Neutrophil (primary cell): ENCODE measurements around the gene LSR.

ENCODE experiments used
- H3K27ac ChIP-seq: fragments of 200-600 bp; sonication (generic); 2 replicates; pipeline ENCODE4 v1.5.1; 2016; ENCODE audit warnings: mild to moderate bottlenecking, moderate library complexity
- H3K27me3 ChIP-seq: fragments of 200-600 bp; sonication (generic); 2 replicates; pipeline ENCODE4 v1.6.0; 2016; ENCODE audit warnings: mild to moderate bottlenecking
- H3K36me3 ChIP-seq: fragments of 200-600 bp; sonication (generic); 2 replicates; pipeline ENCODE4 v1.5.1; 2017
- H3K4me1 ChIP-seq, 2 experiments: fragments of 200-600 bp in 1 of 2; sonication (generic) in 1 of 2; 1 replicate in 1 of 2; 2 replicates in 1 of 2; pipeline versions ENCODE4 v1.5.1 to v1.6.1; 2013 to 2016; ENCODE audit warnings: low read depth in 1 of 2, low read length in 1 of 2, mild to moderate bottlenecking in 1 of 2, moderate library complexity in 1 of 2; ENCODE audit not compliant: control insufficient read depth in 1 of 2, insufficient read depth in 1 of 2
- H3K4me3 ChIP-seq, 2 experiments: fragments of 200-600 bp in 1 of 2; sonication (generic) in 1 of 2; 1 replicate in 1 of 2; 2 replicates in 1 of 2; pipeline ENCODE4 v1.5.1; 2013 to 2016; ENCODE audit warnings: low read depth in 1 of 2, low read length in 1 of 2, mild to moderate bottlenecking in 1 of 2, moderate library complexity in 1 of 2
- H3K9me3 ChIP-seq: fragments of 200-600 bp; sonication (generic); 2 replicates; pipeline ENCODE4 v1.5.1; 2016
- CTCF ChIP-seq: fragments of 200-600 bp; sonication (generic); IDR thresholded peaks from 2 replicates; pipeline ENCODE4 v1.5.1; 2016; ENCODE audit warnings: antibody characterized with exemption

LSR gene

DNA sequence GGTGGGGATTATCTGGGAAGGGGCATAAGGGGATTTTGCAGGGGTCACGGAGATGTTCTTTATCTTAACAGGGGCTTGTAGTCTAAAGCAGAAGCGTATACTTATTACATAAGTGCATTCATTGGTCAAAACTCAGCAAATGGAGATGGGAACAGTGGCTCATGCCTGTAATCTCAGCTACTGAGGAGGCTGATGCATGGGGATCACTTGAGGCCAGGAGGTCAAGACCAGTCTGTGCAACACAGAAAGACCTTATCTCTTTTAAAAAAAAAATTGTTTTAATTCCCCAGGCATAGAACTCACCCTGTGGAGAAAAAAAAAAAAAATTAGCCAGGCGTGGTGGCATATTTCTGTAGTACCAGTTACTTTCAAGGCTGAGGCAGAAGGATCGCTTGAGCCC lies 39.2 kb upstream of the LSR start:
- H3K4me1 ChIP-seq: peaks cover 8 to 9% of the 10 kb centered on the region in 2 experiments
- no peaks in the 10 kb centered on the region for H3K9me3 ChIP-seq
- TF ChIP-seq CTCF: no peak

DNA sequence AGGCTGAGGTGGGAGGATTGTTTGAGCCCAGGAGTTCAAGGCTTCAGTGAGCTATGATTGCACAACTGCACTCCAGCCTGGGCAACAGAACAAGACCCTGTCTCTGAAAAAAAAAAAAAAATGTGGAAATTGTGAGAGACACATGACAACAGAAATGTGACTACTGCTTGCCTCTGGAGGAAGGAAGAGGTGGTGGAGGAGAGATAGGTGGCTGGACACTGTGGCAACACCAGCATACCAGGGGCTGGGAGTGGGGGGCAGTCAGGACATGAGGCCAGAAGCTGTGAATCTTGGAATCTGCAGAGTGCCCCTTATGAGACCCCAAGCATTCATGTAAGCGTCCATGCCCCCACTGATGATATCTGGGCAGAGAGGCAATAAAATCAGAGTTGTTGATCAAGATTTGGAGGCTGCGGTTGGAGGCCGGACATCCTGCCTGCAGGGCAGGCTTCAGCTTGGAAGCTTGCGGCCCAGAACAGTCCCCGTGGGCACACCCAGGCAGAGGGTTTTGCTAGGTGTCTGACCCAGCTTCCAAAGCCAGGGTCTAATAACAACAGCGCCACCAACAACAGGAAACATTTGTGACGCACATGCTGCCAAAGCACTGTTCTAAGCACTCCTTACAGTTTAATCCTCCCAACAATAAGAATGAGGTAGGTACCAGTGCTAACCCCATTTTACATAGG lies 37.1 kb upstream of the LSR start:
- no peak overlapping the region for H3K27ac ChIP-seq
- peaks cover 0 to 4% of the 10 kb centered on the region in 2 experiments for H3K4me1 ChIP-seq
- no peak for TF ChIP-seq CTCF
- H3K4me3 ChIP-seq: no peak overlapping the region
- H3K27me3 ChIP-seq: peaks cover 61% of the 10 kb centered on the region
- H3K9me3 ChIP-seq: no peaks in the 10 kb centered on the region
- no peaks in the 10 kb centered on the region for H3K36me3 ChIP-seq

More for the DNA sequence above, 39.2 kb upstream of the LSR start:
- H3K4me3 ChIP-seq: no peak overlapping the region
- no peak overlapping the region for H3K27ac ChIP-seq
- H3K27me3 ChIP-seq: peaks cover 58% of the 10 kb centered on the region
- no peaks in the 10 kb centered on the region for H3K36me3 ChIP-seq

DNA sequence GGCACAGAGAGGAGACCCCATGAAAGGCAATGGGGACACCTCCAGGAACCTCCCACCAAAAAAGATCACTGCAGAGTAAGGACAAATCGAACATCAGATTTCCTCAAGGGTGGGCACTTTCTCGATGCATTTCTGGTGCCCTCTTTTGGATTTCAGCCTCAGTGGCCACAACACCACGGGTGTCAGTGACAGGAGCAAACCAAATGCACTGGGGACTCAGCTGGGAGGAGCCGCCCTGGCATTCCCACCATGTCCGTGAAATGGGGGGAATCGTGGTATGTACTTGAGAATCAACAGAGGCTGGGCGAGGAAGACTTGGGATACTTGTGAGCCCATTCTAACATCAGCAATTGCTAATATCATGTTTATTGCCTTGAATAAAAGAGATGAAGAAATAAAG lies 36.6 kb upstream of the LSR start:
- Histone ChIP-seq H3K27ac (no peak overlapping the region), H3K4me3 (no peak overlapping the region), H3K27me3 (peaks cover 56% of the 10 kb centered on the region), H3K9me3 (no peaks in the 10 kb centered on the region), H3K4me1 (peaks cover 0 to 4% of the 10 kb centered on the region in 2 experiments), H3K36me3 (no peaks in the 10 kb centered on the region)
- no peak for TF ChIP-seq CTCF

DNA sequence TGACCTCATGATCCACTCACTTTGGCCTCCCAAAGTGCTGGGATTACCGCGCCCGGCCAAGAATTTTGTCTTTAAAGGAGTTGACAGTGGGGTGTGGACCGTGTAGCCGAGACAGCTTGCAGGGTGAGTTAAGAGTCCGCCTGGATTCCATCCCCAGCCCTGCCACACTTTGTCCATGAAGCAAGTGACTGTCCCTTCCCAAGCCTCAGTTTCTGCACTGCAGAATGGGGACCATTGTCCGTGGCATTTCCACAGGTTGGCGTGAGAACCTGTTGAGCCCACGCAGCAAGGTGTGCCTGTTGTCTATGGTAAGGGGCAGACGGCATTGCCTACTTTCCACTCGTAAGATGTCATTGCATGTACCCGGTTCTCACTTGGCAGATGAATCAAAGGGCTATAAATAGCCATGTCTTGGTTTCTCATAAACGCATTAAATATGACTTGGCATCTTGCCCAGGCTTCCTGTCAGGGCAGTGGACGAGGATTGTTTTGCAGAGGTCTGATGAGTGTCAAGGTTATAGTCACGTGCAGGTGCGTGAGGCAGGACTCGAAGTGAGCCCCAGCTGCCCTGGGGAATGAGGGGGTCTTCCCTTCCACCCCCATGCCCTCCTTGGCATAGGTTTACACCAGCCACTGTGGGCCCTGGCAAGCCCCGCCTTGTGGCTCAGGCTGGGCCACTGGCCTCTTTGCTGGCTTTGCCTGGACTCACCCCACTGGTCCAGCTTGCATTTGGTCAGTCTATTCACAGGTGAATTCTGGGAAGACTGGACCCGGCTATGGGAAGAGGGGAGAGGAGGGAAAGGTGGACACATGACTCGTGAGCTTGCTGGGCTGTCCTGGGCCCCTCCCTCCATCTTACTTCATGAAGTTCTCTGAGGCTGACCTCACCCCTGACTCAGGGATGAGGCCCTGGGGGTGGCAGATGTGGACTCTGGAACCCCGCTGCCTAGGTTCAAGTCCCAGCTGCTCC lies 34.9 kb upstream of the LSR start:
- H3K4me1 ChIP-seq: peaks cover 0 to 4% of the 10 kb centered on the region in 2 experiments
- no peak for TF ChIP-seq CTCF
- no peaks in the 10 kb centered on the region for H3K36me3 ChIP-seq
- no peaks in the 10 kb centered on the region for H3K9me3 ChIP-seq
- H3K27ac ChIP-seq: no peak overlapping the region
- H3K4me3 ChIP-seq: no peak overlapping the region
- H3K27me3 ChIP-seq: peaks cover 49% of the 10 kb centered on the region

- H3K9me3 ChIP-seq: no peaks in the 10 kb centered on the region
Observed at GRCh38 chr19:35214766-35215422, 33.9 kb upstream of the LSR start.

More at GRCh38 chr19:35214766-35215422, 33.9 kb upstream of the LSR start:
- no peak for TF ChIP-seq CTCF
- no peaks in the 10 kb centered on the region for H3K36me3 ChIP-seq
- H3K27ac ChIP-seq: no peak overlapping the region
- peaks cover 0 to 4% of the 10 kb centered on the region in 2 experiments for H3K4me1 ChIP-seq
- peaks cover 49% of the 10 kb centered on the region for H3K27me3 ChIP-seq
- H3K4me3 ChIP-seq: no peak overlapping the region
